HepG2 (cell line): ENCODE data around the gene ITGA6. TPM values are rescaled to one million over a fixed set of nuclear protein-coding genes. Genes with fewer than 3 reads are reported as not detected.
A peak's percentile ranks its signal among the peaks of the same experiment; 100 is the strongest.

Experiments used
- DNMT1 ChIP-seq: sonication (generic); formaldehyde crosslinking; IDR thresholded peaks from 2 replicates; pipeline ENCODE4 v1.5.1; 2020; ENCODE audit warnings: mild to moderate bottlenecking, missing genetic modification reagents
- ELF4 ChIP-seq: sonication (generic); formaldehyde crosslinking; IDR thresholded peaks from 2 replicates; pipeline ENCODE4 v1.5.0; 2020; ENCODE audit warnings: missing genetic modification reagents, mild to moderate bottlenecking, moderate library complexity, borderline replicate concordance
- HNRNPK ChIP-seq: fragments of 200-400 bp; formaldehyde crosslinking; IDR thresholded peaks from 2 replicates; pipeline ENCODE4 v1.6.1; 2018; ENCODE audit warnings: low read length, low read depth, moderate library complexity, mild to moderate bottlenecking; ENCODE audit not compliant: poor library complexity, severe bottlenecking
- HOXA3 ChIP-seq: sonication (generic); formaldehyde crosslinking; IDR thresholded peaks from 2 replicates; pipeline ENCODE4 v1.5.0; 2020; ENCODE audit warnings: missing genetic modification reagents
- MBD4 ChIP-seq: IDR thresholded peaks from 2 replicates; pipeline ENCODE4 v1.6.1; 2012; ENCODE audit warnings: low read length, inconsistent platforms, borderline replicate concordance
- MYNN ChIP-seq: sonication (generic); formaldehyde crosslinking; IDR thresholded peaks from 2 replicates; pipeline ENCODE4 v1.4.0; 2020; ENCODE audit warnings: mild to moderate bottlenecking, low read depth, missing genetic modification reagents
- NFE2L2 ChIP-seq: fragments of 150-350 bp; IDR thresholded peaks from 2 replicates; pipeline ENCODE4 v1.6.1; 2014; ENCODE audit warnings: low read length
- NR2F6 ChIP-seq, 2 experiments: IDR thresholded peaks; 2 replicates each; pipeline ENCODE4 v1.6.1; 2016; ENCODE audit warnings: antibody characterized with exemption in 1 of 2, mild to moderate bottlenecking in 1 of 2
- NRL ChIP-seq: sonication (generic); formaldehyde crosslinking; IDR thresholded peaks from 2 replicates; pipeline ENCODE4 v1.5.0; 2020; ENCODE audit warnings: missing genetic modification reagents, mild to moderate bottlenecking, moderate library complexity, borderline replicate concordance
- RBM22 ChIP-seq: fragments of 200-400 bp; formaldehyde crosslinking; optimal IDR thresholded peaks from 2 replicates; pipeline ENCODE3; 2017; ENCODE audit warnings: mild to moderate bottlenecking, low read length, moderate library complexity
- RFX1 ChIP-seq: fragments of 450-650 bp; IDR thresholded peaks from 2 replicates; pipeline ENCODE4 v1.6.1; 2017
- SKI ChIP-seq: fragments of 450-650 bp; IDR thresholded peaks from one replicate; pipeline ENCODE4 v1.6.1; 2018; ENCODE audit warnings: mild to moderate bottlenecking; ENCODE audit not compliant: partially characterized antibody
- SRY ChIP-seq: sonication (generic); formaldehyde crosslinking; IDR thresholded peaks from 2 replicates; pipeline ENCODE4 v1.8.0; 2022; ENCODE audit warnings: mild to moderate bottlenecking, missing genetic modification reagents
- TCF7 ChIP-seq: sonication (generic); IDR thresholded peaks from 2 replicates; pipeline ENCODE4 v1.6.1; 2016; ENCODE audit warnings: antibody characterized with exemption, low read depth
- ZC3H4 ChIP-seq: sonication (generic); formaldehyde crosslinking; IDR thresholded peaks from 2 replicates; pipeline ENCODE4 v1.4.0; 2020; ENCODE audit warnings: missing genetic modification reagents, borderline replicate concordance
- ZNF230 ChIP-seq: sonication (generic); formaldehyde crosslinking; IDR thresholded peaks from 2 replicates; pipeline ENCODE4 v1.4.0; 2020; ENCODE audit warnings: mild to moderate bottlenecking, missing genetic modification reagents
- ZNF713 ChIP-seq: sonication (generic); formaldehyde crosslinking; IDR thresholded peaks from 2 replicates; pipeline ENCODE4 v1.4.0; 2020; ENCODE audit warnings: mild to moderate bottlenecking, missing genetic modification reagents
- ZNF724P ChIP-seq: sonication (generic); formaldehyde crosslinking; IDR thresholded peaks from 2 replicates; pipeline ENCODE4 v1.8.0; 2022; ENCODE audit warnings: missing genetic modification reagents, borderline replicate concordance
- ZNF775 ChIP-seq: sonication (generic); formaldehyde crosslinking; IDR thresholded peaks from 2 replicates; pipeline ENCODE4 v1.4.0; 2020; ENCODE audit warnings: missing genetic modification reagents, mild to moderate bottlenecking, moderate library complexity, borderline replicate concordance
- polyA plus RNA-seq, 8 experiments: library from polyadenylated mRNA; depleted of rRNA in 3 of 8; stranded (reverse) in 7 of 8; unstranded in 1 of 8; fragments of >200 nt; fragmentation: Illumina TruSeq in 4 of 8; extraction: Trizol in 4 of 8; gene quantifications; 2 replicates each; pipeline versions ENCODE4 v1.2.1 to v1.2.3, GENCODE V29; 2011 to 2016; ENCODE audit warnings: low read depth in 4 of 8, missing spikeins in 1 of 8, mixed read lengths in 1 of 8; ENCODE audit not compliant: insufficient read depth in 1 of 8
- total RNA-seq, 5 experiments: library from RNA; depleted of rRNA; stranded (reverse); fragments of >200 nt; fragmentation: Illumina TruSeq; extraction: Trizol; gene quantifications; 2 replicates each; pipeline ENCODE4 v1.2.3, GENCODE V29; 2016; ENCODE audit warnings: low read depth in 1 of 5
- TF ChIP-seq, protein P1 (sequence below): sonication (generic); formaldehyde crosslinking; IDR thresholded peaks from 2 replicates; pipeline ENCODE4 v1.4.0; 2020; ENCODE audit warnings: missing genetic modification reagents
- TF ChIP-seq, protein P2 (sequence below): sonication (generic); formaldehyde crosslinking; IDR thresholded peaks from 2 replicates; pipeline ENCODE4 v1.9.0; 2021; ENCODE audit warnings: mild to moderate bottlenecking, missing genetic modification reagents
- TF ChIP-seq, protein P3 (sequence below): IDR thresholded peaks from 2 replicates; pipeline ENCODE4 v1.6.1; 2012; ENCODE audit warnings: low read depth, low read length, improper control_type of control experiment

Gene ITGA6
- total and polyA plus RNA-seq, 2 of the 13 experiments (the other 11 are each of a cell fraction or from before 2014, with no cell fraction given) = 24.0 to 92.5 TPM

DNA sequence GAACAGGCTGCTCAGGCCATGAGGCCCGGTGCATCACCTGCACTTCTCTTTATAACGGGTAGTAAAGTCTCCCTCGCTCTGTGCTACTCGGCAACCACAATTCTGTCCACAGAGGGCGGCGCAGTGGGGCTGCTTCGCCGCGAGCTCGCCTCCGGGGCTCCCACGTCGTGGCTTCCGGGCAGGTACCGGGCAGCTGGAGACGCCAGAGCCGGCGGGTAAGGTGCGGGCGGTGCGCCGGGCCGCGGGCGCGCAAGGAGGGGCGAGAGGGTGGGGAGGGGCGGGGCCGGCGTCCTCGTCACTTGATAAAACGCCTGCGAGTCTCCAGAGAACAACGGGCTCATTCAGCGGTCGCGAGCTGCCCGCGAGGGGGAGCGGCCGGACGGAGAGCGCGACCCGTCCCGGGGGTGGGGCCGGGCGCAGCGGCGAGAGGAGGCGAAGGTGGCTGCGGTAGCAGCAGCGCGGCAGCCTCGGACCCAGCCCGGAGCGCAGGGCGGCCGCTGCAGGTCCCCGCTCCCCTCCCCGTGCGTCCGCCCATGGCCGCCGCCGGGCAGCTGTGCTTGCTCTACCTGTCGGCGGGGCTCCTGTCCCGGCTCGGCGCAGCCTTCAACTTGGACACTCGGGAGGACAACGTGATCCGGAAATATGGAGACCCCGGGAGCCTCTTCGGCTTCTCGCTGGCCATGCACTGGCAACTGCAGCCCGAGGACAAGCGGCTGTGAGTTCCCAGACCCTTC lies at the start of gene ITGA6 (continued):
- TF ChIP-seq MYNN (CRISPR knock-in tag) = no peak
- no peak for TF ChIP-seq MBD4
- peak; percentile 12 for TF ChIP-seq SRY (CRISPR knock-in tag)
- no peak for TF ChIP-seq ZNF713
- TF ChIP-seq ZNF230 = peak; percentile 42; the same call in 1 of the 2 replicates
- TF ChIP-seq, protein P1, sequence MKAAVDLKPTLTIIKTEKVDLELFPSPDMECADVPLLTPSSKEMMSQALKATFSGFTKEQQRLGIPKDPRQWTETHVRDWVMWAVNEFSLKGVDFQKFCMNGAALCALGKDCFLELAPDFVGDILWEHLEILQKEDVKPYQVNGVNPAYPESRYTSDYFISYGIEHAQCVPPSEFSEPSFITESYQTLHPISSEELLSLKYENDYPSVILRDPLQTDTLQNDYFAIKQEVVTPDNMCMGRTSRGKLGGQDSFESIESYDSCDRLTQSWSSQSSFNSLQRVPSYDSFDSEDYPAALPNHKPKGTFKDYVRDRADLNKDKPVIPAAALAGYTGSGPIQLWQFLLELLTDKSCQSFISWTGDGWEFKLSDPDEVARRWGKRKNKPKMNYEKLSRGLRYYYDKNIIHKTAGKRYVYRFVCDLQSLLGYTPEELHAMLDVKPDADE (CRISPR knock-in tag) = no peak
- no peak for TF ChIP-seq NFE2L2
- no peak for TF ChIP-seq TCF7
- TF ChIP-seq DNMT1 (CRISPR knock-in tag) = 0 out of 2 replicates have a peak, but pooled peaks have one; percentile 37
- peak; percentile 83 for TF ChIP-seq HNRNPK
- TF ChIP-seq SKI = peak; percentile 58
- no peak for TF ChIP-seq NRL (CRISPR knock-in tag)
- TF ChIP-seq, protein P2, sequence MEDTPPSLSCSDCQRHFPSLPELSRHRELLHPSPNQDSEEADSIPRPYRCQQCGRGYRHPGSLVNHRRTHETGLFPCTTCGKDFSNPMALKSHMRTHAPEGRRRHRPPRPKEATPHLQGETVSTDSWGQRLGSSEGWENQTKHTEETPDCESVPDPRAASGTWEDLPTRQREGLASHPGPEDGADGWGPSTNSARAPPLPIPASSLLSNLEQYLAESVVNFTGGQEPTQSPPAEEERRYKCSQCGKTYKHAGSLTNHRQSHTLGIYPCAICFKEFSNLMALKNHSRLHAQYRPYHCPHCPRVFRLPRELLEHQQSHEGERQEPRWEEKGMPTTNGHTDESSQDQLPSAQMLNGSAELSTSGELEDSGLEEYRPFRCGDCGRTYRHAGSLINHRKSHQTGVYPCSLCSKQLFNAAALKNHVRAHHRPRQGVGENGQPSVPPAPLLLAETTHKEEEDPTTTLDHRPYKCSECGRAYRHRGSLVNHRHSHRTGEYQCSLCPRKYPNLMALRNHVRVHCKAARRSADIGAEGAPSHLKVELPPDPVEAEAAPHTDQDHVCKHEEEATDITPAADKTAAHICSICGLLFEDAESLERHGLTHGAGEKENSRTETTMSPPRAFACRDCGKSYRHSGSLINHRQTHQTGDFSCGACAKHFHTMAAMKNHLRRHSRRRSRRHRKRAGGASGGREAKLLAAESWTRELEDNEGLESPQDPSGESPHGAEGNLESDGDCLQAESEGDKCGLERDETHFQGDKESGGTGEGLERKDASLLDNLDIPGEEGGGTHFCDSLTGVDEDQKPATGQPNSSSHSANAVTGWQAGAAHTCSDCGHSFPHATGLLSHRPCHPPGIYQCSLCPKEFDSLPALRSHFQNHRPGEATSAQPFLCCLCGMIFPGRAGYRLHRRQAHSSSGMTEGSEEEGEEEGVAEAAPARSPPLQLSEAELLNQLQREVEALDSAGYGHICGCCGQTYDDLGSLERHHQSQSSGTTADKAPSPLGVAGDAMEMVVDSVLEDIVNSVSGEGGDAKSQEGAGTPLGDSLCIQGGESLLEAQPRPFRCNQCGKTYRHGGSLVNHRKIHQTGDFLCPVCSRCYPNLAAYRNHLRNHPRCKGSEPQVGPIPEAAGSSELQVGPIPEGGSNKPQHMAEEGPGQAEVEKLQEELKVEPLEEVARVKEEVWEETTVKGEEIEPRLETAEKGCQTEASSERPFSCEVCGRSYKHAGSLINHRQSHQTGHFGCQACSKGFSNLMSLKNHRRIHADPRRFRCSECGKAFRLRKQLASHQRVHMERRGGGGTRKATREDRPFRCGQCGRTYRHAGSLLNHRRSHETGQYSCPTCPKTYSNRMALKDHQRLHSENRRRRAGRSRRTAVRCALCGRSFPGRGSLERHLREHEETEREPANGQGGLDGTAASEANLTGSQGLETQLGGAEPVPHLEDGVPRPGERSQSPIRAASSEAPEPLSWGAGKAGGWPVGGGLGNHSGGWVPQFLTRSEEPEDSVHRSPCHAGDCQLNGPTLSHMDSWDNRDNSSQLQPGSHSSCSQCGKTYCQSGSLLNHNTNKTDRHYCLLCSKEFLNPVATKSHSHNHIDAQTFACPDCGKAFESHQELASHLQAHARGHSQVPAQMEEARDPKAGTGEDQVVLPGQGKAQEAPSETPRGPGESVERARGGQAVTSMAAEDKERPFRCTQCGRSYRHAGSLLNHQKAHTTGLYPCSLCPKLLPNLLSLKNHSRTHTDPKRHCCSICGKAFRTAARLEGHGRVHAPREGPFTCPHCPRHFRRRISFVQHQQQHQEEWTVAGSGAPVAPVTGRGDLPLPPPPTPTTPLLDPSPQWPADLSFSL (CRISPR knock-in tag) = no peak
- TF ChIP-seq RFX1 = no peak
- no peak; the same call in 1 of the 2 replicates for TF ChIP-seq ZNF775 (CRISPR knock-in tag)
- TF ChIP-seq, protein P3, sequence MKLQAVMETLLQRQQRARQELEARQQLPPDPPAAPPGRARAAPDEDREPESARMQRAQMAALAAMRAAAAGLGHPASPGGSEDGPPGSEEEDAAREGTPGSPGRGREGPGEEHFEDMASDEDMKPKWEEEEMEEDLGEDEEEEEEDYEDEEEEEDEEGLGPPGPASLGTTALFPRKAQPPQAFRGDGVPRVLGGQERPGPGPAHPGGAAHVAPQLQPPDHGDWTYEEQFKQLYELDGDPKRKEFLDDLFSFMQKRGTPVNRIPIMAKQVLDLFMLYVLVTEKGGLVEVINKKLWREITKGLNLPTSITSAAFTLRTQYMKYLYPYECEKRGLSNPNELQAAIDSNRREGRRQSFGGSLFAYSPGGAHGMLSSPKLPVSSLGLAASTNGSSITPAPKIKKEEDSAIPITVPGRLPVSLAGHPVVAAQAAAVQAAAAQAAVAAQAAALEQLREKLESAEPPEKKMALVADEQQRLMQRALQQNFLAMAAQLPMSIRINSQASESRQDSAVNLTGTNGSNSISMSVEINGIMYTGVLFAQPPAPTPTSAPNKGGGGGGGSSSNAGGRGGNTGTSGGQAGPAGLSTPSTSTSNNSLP = no peak
- no peak for TF ChIP-seq RBM22
- TF ChIP-seq ZNF724P (CRISPR knock-in tag) = peak; percentile 33; the same call in 1 of the 2 replicates
- peak; percentile 82 for TF ChIP-seq HOXA3 (CRISPR knock-in tag)
- no peak for TF ChIP-seq NR2F6 (IDR thresholded peaks at IDR 0.05)
- TF ChIP-seq NR2F6 (CRISPR knock-in tag; IDR thresholded peaks at IDR 0.05) = no peak
- TF ChIP-seq ZC3H4 (CRISPR knock-in tag) = no peak
- no peak for TF ChIP-seq ELF4 (CRISPR knock-in tag)
